ENCODE results near the gene SLC6A18. TPM values are rescaled to one million over a fixed set of nuclear protein-coding genes. Genes with fewer than 3 reads are reported as not detected.

SLC6A18 gene
- polyA plus RNA-seq, 1 experiment = not detected

GRCh38 chr5:1246711-1247431, 21.7 kb downstream of the SLC6A18 start:
- Histone ChIP-seq H3K27ac (ENCODE audit: low read depth, low read length) (no peak overlapping the region), H3K4me3 (ENCODE audit: low read depth, low read length) (no peak overlapping the region), H3K27me3 (ENCODE audit: control insufficient read depth, insufficient read depth, low read length) (no peaks in the 10 kb centered on the region), H3K9me3 (ENCODE audit: control insufficient read depth, insufficient read depth, low read length) (peaks cover 46% of the 10 kb centered on the region)
- DNase-seq (ENCODE audit: low read depth, low spot score) = no peak
- no peak for TF ChIP-seq CTCF (IDR thresholded peaks at IDR 0.05; ENCODE audit: low read depth, low read length)
- POLR2A ChIA-PET = no interaction called here
- CTCF ChIA-PET = no interaction called here

DNA sequence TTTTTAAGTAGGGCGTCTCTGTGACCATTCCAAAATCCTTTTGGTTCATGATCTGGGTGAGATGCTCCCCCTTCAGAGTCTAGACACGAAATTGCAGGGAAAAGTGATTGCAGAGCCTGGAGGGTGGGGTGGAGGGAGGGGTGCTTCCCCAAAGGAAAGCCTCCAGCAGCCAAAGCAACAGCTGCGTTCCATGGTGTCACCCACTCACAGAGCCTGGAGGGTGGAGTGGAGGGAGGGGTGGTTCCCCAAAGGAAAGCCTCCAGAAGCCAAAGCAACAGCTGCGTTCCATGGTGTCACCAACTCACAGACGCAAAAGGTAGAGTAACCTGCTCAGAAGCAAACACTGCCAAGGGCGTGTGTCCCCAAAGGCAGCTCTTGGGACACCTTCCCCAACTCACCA, 22.6 kb downstream of the SLC6A18 start:
- no peak overlapping the region for H3K4me3 ChIP-seq (ENCODE audit: low read depth, low read length)
- DNase-seq (ENCODE audit: low read depth, low spot score) = no peak
- peaks cover 45% of the 10 kb centered on the region for H3K9me3 ChIP-seq (ENCODE audit: control insufficient read depth, insufficient read depth, low read length)
- CTCF ChIA-PET = no interaction called here
- POLR2A ChIA-PET = no interaction called here
- TF ChIP-seq CTCF (IDR thresholded peaks at IDR 0.05; ENCODE audit: low read depth, low read length) = no peak
- H3K27ac ChIP-seq (ENCODE audit: low read depth, low read length) = no peak overlapping the region
- no peaks in the 10 kb centered on the region for H3K27me3 ChIP-seq (ENCODE audit: control insufficient read depth, insufficient read depth, low read length)

DNA sequence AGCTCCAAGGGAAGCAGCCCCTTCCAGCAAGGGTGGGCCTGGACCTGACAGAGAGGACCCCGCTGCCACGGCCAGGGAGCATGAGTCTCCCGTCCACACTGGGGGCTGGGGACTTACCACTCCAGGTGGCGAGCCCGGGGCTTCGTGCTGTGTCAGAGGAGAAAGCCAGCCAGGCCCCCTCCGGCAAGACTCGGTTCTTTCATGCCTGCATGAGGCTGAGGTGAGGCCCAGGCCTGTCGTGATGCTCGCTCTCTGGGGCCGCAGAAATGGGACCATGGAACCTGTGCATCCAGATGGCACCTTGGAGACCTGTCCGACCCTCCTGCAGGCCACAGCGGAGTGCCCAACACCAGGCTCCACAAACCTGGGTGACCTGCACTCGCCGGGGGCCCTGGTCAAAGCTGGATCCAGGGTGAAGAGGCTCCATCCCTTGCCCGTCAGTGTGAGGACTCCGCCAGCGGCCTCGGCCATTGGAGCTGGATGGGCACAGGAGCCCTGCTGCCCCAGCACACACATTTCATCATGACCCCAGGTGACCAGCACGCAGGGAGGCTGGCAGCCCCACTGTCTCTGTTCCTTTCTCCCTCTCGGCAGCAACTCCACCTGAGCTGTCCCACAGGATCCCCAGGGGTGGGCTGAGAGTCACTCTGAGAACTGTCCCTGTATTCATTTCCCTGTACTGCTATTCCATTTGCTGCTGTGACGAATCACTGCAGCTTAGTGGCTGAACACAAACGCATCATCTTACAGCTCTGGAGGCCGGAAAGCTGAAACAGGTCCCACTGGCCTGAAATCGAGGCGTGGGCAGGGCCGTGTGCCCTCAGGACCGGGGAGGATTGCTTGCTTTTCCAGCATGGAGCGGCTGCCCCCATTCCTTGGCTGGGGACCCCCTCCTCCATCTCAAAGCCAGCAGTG, 24.4 kb downstream of the SLC6A18 start:
- TF ChIP-seq CTCF (IDR thresholded peaks at IDR 0.05; ENCODE audit: low read depth, low read length) = no peak
- DNase-seq (ENCODE audit: low read depth, low spot score) = no peak
- no peak overlapping the region for H3K27ac ChIP-seq (ENCODE audit: low read depth, low read length)
- H3K9me3 ChIP-seq (ENCODE audit: control insufficient read depth, insufficient read depth, low read length) = peaks cover 46% of the 10 kb centered on the region
- ChIA-PET POLR2A (no interaction called here), CTCF (no interaction called here)
- no peaks in the 10 kb centered on the region for H3K27me3 ChIP-seq (ENCODE audit: control insufficient read depth, insufficient read depth, low read length)
- H3K4me3 ChIP-seq (ENCODE audit: low read depth, low read length) = no peak overlapping the region

GRCh38 chr5:1251678-1252580, 26.7 kb downstream of the SLC6A18 start:
- no peak for DNase-seq (ENCODE audit: low read depth, low spot score)
- TF ChIP-seq CTCF (IDR thresholded peaks at IDR 0.05; ENCODE audit: low read depth, low read length) = no peak
- Histone ChIP-seq H3K27me3 (ENCODE audit: control insufficient read depth, insufficient read depth, low read length) (no peaks in the 10 kb centered on the region), H3K4me3 (ENCODE audit: low read depth, low read length) (no peak overlapping the region), H3K9me3 (ENCODE audit: control insufficient read depth, insufficient read depth, low read length) (peaks cover 44% of the 10 kb centered on the region), H3K27ac (ENCODE audit: low read depth, low read length) (no peak overlapping the region)
- ChIA-PET CTCF (no interaction called here), POLR2A (no interaction called here)
